Measurements from ENCODE around the gene SPECC1L. TPM values are rescaled to one million over a fixed set of nuclear protein-coding genes. Genes with fewer than 3 reads are reported as not detected.

SPECC1L gene
- total RNA-seq, 1 donor from 2014 or later: 92.9 TPM

DNA sequence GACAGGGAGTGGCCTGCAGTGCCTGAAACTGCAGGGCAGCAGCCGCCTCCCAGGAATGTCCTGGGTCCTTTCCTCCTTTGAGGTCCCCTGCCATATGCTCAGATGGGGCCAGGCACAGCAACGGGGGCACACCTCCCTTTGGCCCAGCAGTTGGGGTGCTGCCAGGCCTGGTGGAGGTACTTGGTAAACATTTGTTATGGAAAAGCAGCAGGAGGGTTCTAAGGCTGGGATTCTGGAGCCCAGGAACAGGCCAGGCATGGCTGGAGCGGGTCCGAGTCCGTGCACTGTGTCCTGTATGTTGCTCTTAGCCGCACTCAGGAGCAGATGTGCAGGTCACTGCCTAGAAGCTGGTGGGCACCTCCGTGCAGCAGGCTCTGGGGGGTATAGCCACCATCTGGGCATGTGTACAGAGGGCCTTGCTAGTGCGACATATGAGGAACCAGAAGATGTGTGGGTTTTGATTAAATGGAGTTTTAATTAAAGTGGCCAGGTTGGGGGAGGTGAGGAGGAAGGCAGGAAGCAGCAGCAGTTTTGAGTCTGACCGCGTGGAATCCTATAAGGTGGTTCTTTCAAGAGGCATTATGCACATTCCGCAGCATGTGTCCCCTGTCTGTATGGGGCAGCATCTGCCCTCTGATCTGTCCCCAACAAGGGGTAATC, 158.2 kb downstream of the SPECC1L start:
- no peak for DNase-seq (ENCODE audit: low spot score)

DNA sequence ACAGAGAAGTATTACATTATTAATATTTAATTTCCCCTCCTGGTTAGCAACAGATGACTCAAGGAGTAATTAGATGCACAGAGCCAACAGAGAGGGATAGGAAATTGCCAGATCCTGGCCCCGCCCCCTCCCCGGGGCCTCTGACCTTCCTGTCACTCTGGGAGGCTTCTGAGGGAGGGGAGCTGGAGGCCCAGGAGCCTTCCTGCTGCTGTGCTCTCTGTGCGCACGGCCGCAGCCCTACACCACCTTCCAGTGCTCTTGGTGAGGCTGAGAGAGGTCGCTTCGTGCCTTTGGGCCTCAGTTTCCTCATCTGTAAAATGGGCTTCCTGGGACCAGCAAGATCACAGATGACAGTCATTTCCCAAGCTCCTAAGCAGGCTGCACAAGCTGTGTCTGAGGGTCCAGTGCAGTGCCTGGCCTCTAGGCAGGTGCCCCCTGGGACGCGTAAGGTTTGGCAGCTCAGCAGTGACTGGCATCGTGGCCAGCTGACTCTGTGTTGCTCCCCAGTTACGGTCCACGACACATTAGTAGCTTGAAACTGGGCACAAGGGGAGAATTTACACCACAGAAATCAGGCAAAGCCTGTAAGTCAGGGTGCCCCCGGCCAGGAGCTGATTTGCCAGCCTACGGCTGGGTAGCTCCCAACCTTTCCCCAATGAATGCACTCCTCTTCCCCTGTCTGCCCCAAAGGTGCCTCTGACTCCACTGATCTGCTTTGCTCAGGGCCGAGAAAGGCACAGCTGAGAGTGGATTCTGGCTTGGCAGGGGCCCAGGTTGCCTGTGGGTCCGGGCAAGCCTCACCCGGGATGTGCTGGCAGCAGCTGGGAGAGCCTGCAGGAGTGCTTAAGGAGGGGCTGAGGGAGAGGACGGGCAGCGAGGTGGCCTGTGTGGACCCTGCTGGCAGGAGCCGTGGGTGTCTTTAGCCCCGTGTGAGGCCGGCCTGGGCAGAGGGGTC, 159.1 kb downstream of the SPECC1L start:
- no peak for DNase-seq (ENCODE audit: low spot score)

DNA sequence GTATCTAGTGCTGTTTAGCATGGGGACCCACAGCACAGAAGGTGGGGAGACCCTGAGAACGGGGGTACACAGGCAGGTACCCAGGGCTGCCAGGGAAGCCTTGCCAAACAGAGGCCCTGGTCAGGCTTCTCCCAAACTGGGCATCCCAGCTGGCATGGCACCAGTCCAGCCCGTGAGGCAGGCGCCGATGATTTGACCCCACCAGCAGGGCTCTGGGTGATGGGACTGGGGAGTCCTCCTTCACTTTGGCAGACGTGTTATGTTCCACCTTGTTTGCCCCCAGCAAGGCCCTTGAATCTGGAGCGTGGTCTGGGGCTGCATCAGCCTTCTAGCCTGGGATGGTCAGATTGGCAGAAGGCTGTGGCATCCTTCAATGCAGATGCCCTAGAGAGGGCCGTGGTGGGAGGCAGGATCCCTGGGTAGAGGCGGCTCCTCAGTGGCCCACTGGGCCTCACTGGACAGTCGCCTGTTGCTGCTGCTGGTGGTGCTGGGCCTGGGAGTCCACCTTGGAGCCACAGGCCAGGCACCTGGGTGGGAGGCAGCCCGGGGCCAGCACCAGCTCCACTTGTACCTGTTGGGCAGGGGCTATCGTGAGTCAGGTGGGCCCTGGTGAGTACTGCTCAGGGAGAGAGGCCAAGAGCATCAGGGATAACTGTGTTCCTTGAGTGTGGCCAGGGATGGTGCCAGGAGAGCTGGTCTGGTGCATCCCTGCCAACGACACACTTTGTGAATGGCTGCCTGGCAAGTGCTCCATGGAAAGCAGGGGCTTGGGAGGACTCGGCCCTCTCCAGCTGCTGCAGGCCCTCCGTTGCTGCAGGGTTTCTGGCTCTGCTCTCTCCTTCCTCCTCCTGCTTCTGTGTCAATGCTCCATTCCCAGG, 160.0 kb downstream of the SPECC1L start:
- DNase-seq (ENCODE audit: low spot score): no peak

DNA sequence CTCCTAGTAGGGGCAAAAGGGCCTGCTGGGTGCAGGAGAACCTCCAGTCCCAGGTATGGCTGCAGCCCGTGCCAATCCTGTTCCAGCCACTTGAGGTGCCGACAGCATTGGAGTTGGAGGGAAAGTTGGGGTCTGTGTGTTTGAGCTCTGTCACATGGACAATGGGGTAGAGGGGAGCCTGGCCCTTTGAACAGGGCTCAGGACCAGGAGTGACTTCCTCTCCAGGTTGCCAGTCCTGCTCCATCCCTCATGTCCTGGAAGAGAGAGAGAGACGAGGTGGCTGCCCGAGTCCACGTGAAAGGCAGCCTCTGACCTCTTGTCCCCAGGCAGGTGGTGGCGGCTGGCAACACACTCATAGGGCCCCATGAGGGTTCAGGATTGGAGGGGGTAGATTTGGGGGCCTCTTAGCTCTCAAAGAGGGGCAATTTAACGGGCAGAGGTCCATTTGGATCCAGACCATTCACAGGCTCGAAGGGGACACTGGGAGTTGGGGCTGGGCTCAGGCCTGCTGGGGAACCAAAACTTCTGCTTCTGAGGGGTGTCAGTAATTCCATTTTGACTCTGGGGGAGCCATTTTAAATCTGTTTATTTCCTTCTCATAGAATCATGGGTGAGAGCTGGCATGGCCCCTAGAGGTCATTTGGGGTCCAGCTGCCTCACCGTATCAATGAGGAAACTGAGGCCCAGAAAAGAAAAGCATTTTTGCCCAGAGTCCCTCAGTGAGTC, 160.8 kb downstream of the SPECC1L start:
- no peak for DNase-seq (ENCODE audit: low spot score)

- peak; percentile 82 for DNase-seq (ENCODE audit: low spot score)
Observed at GRCh38 chr22:24432059-24432853, 161.6 kb downstream of the SPECC1L start.

DNA sequence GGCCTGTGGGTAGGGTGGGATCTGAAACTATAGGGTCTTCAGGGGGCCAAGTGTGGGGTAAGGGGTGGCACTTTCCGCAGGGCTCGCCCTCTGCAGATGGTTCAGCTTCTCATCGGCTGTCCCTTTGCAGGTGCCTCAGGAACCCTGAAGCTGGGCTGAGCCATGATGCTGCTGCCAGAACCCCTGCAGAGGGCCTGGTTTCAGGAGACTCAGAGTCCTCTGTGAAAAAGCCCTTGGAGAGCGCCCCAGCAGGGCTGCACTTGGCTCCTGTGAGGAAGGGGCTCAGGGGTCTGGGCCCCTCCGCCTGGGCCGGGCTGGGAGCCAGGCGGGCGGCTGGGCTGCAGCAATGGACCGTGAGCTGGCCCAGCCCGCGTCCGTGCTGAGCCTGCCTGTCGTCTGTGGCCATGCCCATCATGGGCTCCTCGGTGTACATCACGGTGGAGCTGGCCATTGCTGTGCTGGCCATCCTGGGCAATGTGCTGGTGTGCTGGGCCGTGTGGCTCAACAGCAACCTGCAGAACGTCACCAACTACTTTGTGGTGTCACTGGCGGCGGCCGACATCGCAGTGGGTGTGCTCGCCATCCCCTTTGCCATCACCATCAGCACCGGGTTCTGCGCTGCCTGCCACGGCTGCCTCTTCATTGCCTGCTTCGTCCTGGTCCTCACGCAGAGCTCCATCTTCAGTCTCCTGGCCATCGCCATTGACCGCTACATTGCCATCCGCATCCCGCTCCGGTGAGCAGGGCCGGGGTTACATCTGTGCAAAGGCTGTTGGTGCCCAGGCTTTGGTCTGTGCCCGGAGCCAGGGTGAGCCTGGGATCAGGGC, 162.6 kb downstream of the SPECC1L start:
- no peak for DNase-seq (ENCODE audit: low spot score)

GRCh38 chr22:24433828-24434470, 163.3 kb downstream of the SPECC1L start:
- DNase-seq (ENCODE audit: low spot score): no peak

GRCh38 chr22:24434471-24435322, 164.1 kb downstream of the SPECC1L start:
- DNase-seq (ENCODE audit: low spot score): no peak

- DNase-seq (ENCODE audit: low spot score): no peak
Observed at GRCh38 chr22:24435323-24435645, 164.7 kb downstream of the SPECC1L start.

DNA sequence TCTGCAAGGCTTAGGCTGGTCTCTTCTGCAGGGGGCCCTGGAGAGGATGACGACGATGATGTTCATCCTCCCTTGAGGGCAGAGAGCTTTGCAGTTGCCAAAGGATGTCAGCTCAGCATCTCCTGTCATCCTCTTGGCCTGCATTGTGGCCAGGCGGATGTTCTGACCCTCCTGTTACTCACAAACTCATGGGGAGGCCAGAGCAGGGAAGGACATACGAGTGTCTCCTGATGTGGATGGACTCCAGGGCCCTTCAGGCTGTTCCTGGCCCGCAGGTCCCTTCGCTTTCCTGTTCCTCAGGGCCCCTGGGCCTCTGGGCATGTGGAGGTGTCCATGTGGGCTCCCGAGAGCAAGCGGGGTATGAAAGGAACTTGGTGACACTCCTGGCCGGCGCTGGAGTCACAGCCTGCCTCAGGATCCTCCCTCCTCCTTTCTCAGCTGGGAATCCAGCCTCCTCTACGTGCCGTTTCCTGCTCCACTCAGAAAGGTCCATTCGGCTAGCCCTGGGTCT, 165.3 kb downstream of the SPECC1L start:
- DNase-seq (ENCODE audit: low spot score): no peak

DNA sequence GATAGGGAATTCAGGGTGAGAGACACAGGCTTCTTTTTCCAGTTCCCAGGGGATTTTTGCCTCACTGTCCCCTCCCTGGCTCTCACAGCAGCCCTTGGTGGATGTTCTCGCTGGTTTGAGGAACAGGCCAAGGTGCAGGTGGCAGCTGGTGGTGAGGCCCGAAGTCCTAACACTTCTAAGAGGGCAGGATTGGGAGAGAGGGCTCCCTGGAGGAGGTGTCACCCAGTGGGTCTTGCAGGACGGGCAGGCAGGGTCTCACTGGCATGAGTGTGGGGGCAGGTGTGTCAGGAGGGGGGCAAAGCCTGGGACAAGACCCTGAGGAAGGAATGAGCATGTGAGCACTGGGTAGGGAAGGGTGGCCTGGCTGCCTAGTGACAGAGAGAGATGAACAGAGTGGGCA, 165.9 kb downstream of the SPECC1L start:
- DNase-seq (ENCODE audit: low spot score): no peak

DNA sequence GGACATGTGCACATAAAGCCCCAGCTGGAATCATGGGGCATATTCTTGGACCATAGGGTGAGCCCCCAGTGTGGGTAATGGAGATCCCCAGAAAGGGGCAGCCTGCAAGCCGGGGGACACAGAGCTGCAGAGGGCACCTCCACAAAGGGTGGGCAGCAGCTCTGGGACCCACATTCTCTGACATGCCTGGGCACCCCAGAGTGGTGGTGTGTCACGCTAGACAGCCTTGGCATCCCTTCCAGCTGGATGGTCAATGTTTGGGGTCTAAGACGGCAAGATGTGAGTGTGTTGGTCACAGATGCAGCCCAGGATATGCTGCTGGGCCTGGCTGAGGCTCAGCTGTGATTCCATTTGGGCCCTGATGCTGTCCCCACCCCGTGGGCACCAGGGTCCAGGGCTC, 166.5 kb downstream of the SPECC1L start:
- no peak for DNase-seq (ENCODE audit: low spot score)

DNA sequence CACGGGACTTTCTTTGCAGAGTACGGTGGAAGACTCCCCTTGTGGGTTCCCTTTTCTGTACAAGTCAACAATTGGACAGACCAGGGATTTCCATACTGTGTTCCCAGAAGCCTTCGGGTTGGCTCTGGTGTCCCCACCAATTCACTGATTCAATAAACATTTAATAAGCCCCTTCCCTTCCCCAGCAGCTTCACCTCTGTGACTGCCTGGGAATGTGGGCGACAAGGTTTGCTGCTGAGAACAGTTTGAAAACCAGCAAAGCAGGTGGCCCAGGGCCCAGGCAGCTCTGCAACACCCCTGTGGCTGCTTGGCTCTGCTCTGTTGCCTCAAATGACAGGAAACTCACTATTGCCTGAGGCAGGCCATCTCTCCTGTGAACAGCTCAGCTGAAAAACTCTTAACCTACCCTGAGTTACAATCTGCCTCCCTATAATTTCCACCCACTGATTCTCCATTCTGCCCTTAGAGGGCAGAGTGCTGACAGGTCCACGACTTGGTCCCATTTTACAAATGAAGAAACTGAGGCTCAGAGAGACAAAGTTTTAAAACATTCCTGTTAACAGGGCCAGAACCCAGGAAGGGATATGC, 167.2 kb downstream of the SPECC1L start:
- no peak for DNase-seq (ENCODE audit: low spot score)

DNA sequence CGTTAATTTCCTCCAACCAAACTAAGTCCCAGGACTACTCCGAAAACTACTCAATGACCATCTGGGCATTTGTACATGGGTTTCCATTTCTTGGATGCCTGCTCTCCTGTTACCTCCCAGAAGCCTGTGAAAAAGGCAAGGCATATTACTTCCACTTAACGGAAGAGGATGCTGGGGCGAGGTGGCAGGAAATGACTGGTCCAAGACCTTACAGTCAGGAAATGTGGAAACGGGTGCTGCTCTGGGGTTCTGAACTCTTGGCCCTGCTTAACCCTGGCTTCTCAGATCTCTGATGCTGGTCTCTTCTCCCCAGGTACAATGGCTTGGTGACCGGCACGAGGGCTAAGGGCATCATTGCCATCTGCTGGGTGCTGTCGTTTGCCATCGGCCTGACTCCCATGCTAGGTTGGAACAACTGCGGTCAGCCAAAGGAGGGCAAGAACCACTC, 169.7 kb downstream of the SPECC1L start:
- no peak for DNase-seq (ENCODE audit: low spot score)

GRCh38 chr22:24440718-24441405, 170.2 kb downstream of the SPECC1L start:
- no peak for DNase-seq (ENCODE audit: low spot score)

DNA sequence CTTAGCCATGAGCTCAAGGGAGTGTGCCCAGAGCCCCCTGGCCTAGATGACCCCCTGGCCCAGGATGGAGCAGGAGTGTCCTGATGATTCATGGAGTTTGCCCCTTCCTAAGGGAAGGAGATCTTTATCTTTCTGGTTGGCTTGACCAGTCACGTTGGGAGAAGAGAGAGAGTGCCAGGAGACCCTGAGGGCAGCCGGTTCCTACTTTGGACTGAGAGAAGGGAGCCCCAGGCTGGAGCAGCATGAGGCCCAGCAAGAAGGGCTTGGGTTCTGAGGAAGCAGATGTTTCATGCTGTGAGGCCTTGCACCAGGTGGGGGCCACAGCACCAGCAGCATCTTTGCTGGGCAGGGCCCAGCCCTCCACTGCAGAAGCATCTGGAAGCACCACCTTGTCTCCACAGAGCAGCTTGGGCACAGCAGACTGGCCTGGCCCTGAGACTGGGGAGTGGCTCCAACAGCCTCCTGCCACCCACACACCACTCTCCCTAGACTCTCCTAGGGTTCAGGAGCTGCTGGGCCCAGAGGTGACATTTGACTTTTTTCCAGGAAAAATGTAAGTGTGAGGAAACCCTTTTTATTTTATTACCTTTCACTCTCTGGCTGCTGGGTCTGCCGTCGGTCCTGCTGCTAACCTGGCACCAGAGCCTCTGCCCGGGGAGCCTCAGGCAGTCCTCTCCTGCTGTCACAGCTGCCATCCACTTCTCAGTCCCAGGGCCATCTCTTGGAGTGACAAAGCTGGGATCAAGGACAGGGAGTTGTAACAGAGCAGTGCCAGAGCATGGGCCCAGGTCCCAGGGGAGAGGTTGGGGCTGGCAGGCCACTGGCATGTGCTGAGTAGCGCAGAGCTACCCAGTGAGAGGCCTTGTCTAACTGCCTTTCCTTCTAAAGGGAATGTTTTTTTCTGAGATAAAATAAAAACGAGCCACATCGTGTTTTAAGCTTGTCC, 171.0 kb downstream of the SPECC1L start:
- DNase-seq (ENCODE audit: low spot score): no peak
